Suprapubic skin (tissue), 4 donors: ENCODE results near the gene LITAFD. TPM values are rescaled to one million over a fixed set of nuclear protein-coding genes. Genes with fewer than 3 reads are reported as not detected.

Experiments
- DNase-seq, 2 donors: peaks; one replicate each; pipeline ENCODE4 v3.0.0-alpha.2; 2019; ENCODE audit warnings: low spot score in 2 of 2
- H3K27ac ChIP-seq: fragments of 200-600 bp; sonication (generic); one replicate; pipeline ENCODE4 v1.5.1; 2019
- H3K27me3 ChIP-seq: fragments of 200-600 bp; sonication (generic); one replicate; pipeline ENCODE4 v1.5.1; 2019
- H3K36me3 ChIP-seq: fragments of 200-600 bp; sonication (generic); one replicate; pipeline ENCODE4 v1.5.1; 2019
- H3K4me1 ChIP-seq: fragments of 200-600 bp; sonication (generic); one replicate; pipeline ENCODE4 v1.5.1; 2019
- H3K4me3 ChIP-seq: fragments of 200-600 bp; sonication (generic); one replicate; pipeline ENCODE4 v1.5.1; 2019; ENCODE audit warnings: mild to moderate bottlenecking
- H3K9me3 ChIP-seq: fragments of 200-600 bp; sonication (generic); one replicate; pipeline ENCODE4 v1.5.1; 2019
- EP300 ChIP-seq: sonication (generic); formaldehyde crosslinking; IDR thresholded peaks from one replicate; pipeline ENCODE4 v1.6.1; 2017; ENCODE audit warnings: antibody characterized with exemption
- POLR2A ChIP-seq, 2 donors: fragments of 450-650 bp; IDR thresholded peaks; one replicate each; pipeline ENCODE4 v1.6.1; 2017; ENCODE audit warnings: antibody characterized with exemption in 2 of 2, mild to moderate bottlenecking in 2 of 2, moderate library complexity in 2 of 2
- POLR2AphosphoS5 ChIP-seq, 3 donors: sonication (generic); formaldehyde crosslinking; IDR thresholded peaks; one replicate each; pipeline ENCODE4 v1.6.1; 2017; ENCODE audit warnings: antibody characterized with exemption in 3 of 3
- WGBS: methylation state at CpG from one replicate; pipeline ENCODE4 v1.1.5; 2018; 5-methylcytosine and 5-hydroxymethylcytosine counted together
- total RNA-seq, 4 donors: library from RNA; depleted of rRNA; stranded (reverse); fragments of >200 nt; gene quantifications; one replicate each; pipeline ENCODE4 v1.1.0, GENCODE V29; 2016
- TF ChIP-seq, protein P1 (sequence below), 2 donors: fragments of 200-600 bp in 1 of 2; fragments of 450-650 bp in 1 of 2; sonication (generic) in 1 of 2; IDR thresholded peaks; one replicate each; pipeline ENCODE4 v1.5.1; 2016 to 2019; ENCODE audit warnings: antibody characterized with exemption in 2 of 2, mild to moderate bottlenecking in 1 of 2, moderate library complexity in 1 of 2

Gene LITAFD
- total RNA-seq, 4 donors from 2014 or later, result not detected

DNA sequence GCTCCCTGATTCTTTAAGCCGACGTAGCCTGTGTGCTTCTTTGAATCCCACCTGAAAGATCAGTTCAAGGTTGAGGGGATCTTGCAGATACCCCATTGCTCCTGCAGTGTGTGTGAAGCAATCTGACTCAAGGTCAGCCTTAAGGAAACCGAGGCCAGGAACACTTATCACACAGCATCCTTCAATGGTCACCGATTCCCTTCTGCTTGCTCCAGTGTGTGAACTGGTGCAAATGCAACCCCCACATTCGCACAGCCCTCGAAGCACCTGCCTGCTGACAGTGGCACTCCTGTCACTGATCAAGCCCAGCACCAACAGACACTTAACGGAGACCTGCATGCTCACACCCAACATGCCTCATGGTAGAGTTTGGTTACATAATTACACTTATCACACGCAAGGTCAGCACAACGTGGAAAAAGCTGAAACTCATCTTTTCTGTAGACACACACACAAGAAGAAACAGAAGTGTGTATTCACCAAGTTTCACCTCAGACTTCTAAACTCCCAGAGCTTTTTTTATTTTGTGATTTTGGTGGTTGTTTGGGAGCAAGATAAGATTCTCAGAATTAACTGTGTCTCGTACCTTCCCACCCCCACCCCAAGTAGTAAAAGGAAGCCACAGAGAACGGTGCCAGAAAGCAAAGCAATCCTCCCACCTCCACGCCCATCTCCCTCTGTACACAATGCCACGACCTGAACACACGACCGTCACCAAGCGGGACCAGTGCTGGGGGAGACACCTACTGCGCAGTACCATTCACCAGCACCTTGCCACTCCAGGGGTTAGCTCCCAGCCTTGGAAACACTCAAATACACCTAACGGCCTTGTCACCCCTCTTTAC, 37.2 kb downstream of the LITAFD start:
- no peaks in the 10 kb centered on the region for H3K27me3 ChIP-seq
- 82% methylated on average over 18 of the region's 18 CpGs for WGBS
- no peaks in the 10 kb centered on the region for H3K9me3 ChIP-seq
- DNase-seq, result no peak
- peaks cover 12% of the 10 kb centered on the region for H3K4me1 ChIP-seq
- H3K27ac ChIP-seq, result no peak overlapping the region
- H3K36me3 ChIP-seq, result peaks cover 77% of the 10 kb centered on the region
- H3K4me3 ChIP-seq, result no peak overlapping the region
- TF ChIP-seq POLR2A (IDR thresholded peaks at IDR 0.05), result no peak
- TF ChIP-seq, protein P1, sequence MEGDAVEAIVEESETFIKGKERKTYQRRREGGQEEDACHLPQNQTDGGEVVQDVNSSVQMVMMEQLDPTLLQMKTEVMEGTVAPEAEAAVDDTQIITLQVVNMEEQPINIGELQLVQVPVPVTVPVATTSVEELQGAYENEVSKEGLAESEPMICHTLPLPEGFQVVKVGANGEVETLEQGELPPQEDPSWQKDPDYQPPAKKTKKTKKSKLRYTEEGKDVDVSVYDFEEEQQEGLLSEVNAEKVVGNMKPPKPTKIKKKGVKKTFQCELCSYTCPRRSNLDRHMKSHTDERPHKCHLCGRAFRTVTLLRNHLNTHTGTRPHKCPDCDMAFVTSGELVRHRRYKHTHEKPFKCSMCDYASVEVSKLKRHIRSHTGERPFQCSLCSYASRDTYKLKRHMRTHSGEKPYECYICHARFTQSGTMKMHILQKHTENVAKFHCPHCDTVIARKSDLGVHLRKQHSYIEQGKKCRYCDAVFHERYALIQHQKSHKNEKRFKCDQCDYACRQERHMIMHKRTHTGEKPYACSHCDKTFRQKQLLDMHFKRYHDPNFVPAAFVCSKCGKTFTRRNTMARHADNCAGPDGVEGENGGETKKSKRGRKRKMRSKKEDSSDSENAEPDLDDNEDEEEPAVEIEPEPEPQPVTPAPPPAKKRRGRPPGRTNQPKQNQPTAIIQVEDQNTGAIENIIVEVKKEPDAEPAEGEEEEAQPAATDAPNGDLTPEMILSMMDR (IDR thresholded peaks at IDR 0.05), result no peak
- TF ChIP-seq EP300, result no peak
- no peak for TF ChIP-seq POLR2AphosphoS5 (IDR thresholded peaks at IDR 0.05)

DNA sequence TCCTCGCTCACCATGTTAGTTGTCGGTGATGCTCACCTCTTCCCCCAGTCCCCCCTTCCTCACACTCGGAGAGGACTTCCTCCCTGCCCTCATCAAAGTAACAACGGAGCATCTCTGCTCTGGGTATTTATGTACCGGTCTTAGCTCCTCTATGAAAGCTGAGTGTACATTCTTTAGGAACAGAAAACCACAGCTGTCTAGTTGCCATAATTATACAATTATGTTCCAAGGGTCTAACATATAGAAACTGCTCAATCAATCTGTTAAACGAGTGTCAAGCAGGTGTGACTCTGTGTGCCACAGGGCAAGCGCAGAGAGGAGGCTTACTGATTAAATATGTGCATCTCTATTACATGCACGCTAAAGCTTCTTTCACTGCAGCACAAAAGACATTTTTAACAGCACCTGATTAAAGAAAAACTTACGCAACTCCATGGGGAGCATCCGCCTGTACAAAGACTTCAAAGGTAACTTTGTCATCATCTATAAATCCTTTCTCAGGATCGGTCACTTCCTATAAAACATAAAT, 37.8 kb downstream of the LITAFD start:
- Histone ChIP-seq H3K4me1 (peaks cover 15% of the 10 kb centered on the region), H3K9me3 (no peaks in the 10 kb centered on the region), H3K27ac (no peak overlapping the region), H3K36me3 (peaks cover 70% of the 10 kb centered on the region), H3K27me3 (no peaks in the 10 kb centered on the region), H3K4me3 (no peak overlapping the region)
- TF ChIP-seq POLR2AphosphoS5 (IDR thresholded peaks at IDR 0.05), result no peak
- TF ChIP-seq EP300, result no peak
- TF ChIP-seq, protein P1 (IDR thresholded peaks at IDR 0.05), result no peak
- TF ChIP-seq POLR2A (IDR thresholded peaks at IDR 0.05), result no peak
- no peak for DNase-seq
- 87% methylated on average over 11 of the region's 11 CpGs for WGBS

DNA sequence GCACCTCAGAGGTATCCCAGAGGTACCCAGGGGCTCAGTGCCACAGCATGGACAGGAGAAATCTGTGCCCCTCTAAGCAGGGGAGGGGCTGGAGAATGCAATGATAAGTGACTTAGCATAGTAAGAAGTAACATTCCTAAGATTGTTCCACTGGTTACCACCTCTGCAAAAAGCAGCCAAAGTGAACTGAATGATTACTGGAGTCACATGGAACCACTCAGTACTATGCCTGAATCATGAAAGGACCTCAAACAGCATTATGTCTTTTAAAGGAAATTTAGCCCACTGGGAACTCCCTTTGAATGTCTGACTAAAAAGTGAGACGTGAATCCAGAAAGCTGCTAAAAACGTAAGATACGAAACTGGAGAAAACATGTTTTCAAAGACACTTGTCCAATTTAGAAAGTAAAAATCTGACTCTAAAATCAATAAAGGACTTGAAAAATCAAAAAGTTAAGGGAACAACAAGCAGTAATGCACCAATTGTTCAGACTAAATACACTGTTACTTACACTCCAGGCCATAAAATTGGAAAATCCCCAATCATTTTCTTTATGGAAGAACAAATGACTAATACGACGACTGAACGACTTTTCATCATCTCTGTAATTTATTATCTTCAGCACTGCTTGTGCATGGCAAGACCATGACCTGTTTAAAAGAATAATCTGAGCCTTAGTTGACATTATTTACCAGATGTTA, 38.6 kb downstream of the LITAFD start:
- Histone ChIP-seq H3K27ac (no peak overlapping the region), H3K4me1 (peaks cover 8% of the 10 kb centered on the region), H3K27me3 (no peaks in the 10 kb centered on the region), H3K4me3 (no peak overlapping the region), H3K36me3 (peaks cover 65% of the 10 kb centered on the region), H3K9me3 (no peaks in the 10 kb centered on the region)
- no peak for DNase-seq
- TF ChIP-seq, protein P1 (IDR thresholded peaks at IDR 0.05), result no peak
- TF ChIP-seq POLR2AphosphoS5 (IDR thresholded peaks at IDR 0.05) (no peak), POLR2A (IDR thresholded peaks at IDR 0.05) (no peak), EP300 (no peak)
- 64% methylated on average over 6 of the region's 6 CpGs for WGBS

DNA sequence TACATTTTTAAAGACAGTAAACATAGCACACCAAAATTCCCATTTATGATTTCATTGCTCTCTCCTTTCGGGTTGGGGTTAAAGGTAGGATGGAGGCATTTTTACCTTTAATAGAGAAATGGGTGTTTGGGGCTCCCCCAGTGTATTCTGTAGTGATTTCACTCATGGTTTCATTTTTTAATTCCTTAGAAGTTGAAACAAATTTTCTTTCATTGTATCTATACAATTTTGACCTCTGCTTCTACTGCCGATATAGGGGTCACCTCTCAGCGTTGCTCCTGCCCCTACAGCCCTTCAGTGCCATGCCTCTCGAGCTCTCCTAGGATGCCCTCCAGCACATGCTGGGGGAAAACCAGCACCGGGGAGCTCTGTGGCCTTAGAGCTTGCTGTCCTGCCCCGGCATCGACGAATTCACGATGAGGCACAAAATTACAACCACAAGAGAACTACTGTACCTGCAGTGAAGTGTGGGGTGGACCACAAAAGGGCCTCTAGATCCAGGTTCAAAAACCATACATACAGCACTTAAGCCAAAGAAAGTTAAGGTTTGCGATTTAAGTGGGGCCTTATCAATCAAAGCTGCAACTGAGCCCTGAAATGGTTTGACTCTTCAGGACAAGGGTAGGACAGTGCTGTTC, 39.3 kb downstream of the LITAFD start:
- Histone ChIP-seq H3K27ac (no peak overlapping the region), H3K36me3 (peaks cover 60% of the 10 kb centered on the region), H3K27me3 (no peaks in the 10 kb centered on the region), H3K4me3 (no peak overlapping the region), H3K9me3 (no peaks in the 10 kb centered on the region), H3K4me1 (peaks cover 6% of the 10 kb centered on the region)
- no peak for TF ChIP-seq EP300
- TF ChIP-seq POLR2AphosphoS5 (IDR thresholded peaks at IDR 0.05), result no peak
- TF ChIP-seq, protein P1 (IDR thresholded peaks at IDR 0.05), result no peak
- no peak for TF ChIP-seq POLR2A (IDR thresholded peaks at IDR 0.05)
- WGBS, result 89% methylated on average over 10 of the region's 10 CpGs
- no peak for DNase-seq
